Endodermal cell (in vitro differentiated cells): Measurements from ENCODE around the gene IFNL4. TPM values are rescaled to one million over a fixed set of nuclear protein-coding genes. Genes with fewer than 3 reads are reported as not detected.
"Not testable (repeated sequence)": the region's sequence is repeated elsewhere in the genome, so short reads cannot be mapped to it uniquely, and the experiment has no call there.

Source experiments
- DNase-seq: peaks from one replicate; pipeline ENCODE4 v3.0.0-alpha.2; 2017
- H3K27ac ChIP-seq: 2 replicates; pipeline ENCODE4 v1.5.1; 2013; ENCODE audit warnings: mild to moderate bottlenecking, low read depth, low read length, moderate library complexity
- H3K27me3 ChIP-seq: 2 replicates; pipeline ENCODE4 v1.6.1; 2013; ENCODE audit warnings: mild to moderate bottlenecking, low read length, moderate library complexity; ENCODE audit not compliant: insufficient read depth, control insufficient read depth, poor library complexity, severe bottlenecking
- H3K36me3 ChIP-seq: 2 replicates; pipeline ENCODE4 v1.7.0; 2013; ENCODE audit warnings: mild to moderate bottlenecking, low read length, moderate library complexity; ENCODE audit not compliant: control insufficient read depth, insufficient read depth
- H3K4me1 ChIP-seq: one replicate; pipeline ENCODE4 v1.7.0; 2013; ENCODE audit warnings: low read length; ENCODE audit not compliant: control insufficient read depth, insufficient read depth
- H3K4me3 ChIP-seq: 2 replicates; pipeline ENCODE4 v1.5.1; 2013; ENCODE audit warnings: mild to moderate bottlenecking, low read length, moderate library complexity
- H3K9ac ChIP-seq: 2 replicates; pipeline ENCODE4 v1.6.1; 2013; ENCODE audit warnings: mild to moderate bottlenecking, low read length, moderate library complexity; ENCODE audit not compliant: poor library complexity, severe bottlenecking; ENCODE audit errors: extremely low read depth
- H3K9me3 ChIP-seq: 2 replicates; pipeline ENCODE4 v1.6.1; 2013; ENCODE audit warnings: mild to moderate bottlenecking, low read length, moderate library complexity; ENCODE audit not compliant: control insufficient read depth
- H3K27ac Mint-ChIP-seq: 2 replicates; pipeline ENCODE4 v1.8.0; 2020; ENCODE audit warnings: mixed read lengths
- H3K27me3 Mint-ChIP-seq: 2 replicates; pipeline ENCODE4 v1.8.0; 2021; ENCODE audit warnings: mild to moderate bottlenecking, mixed read lengths; ENCODE audit not compliant: insufficient read depth
- H3K36me3 Mint-ChIP-seq: 2 replicates; pipeline ENCODE4 v1.8.0; 2020; ENCODE audit warnings: low read depth, mixed read lengths
- H3K4me1 Mint-ChIP-seq: 2 replicates; pipeline ENCODE4 v1.8.0; 2020; ENCODE audit warnings: mixed read lengths
- H3K4me3 Mint-ChIP-seq: 2 replicates; pipeline ENCODE4 v1.8.0; 2020; ENCODE audit warnings: mild to moderate bottlenecking, moderate library complexity, mixed read lengths
- H3K9me3 Mint-ChIP-seq: 2 replicates; pipeline ENCODE4 v1.8.0; 2020; ENCODE audit warnings: mild to moderate bottlenecking, mixed read lengths
- WGBS, 2 experiments: methylation state at CpG; one replicate each; pipeline versions ENCODE4 v1.1.5 to v1.1.7; 2013; ENCODE audit warnings: missing lambda C conversion rate in 2 of 2, mixed read lengths in 1 of 2; ENCODE audit not compliant: insufficient coverage in 1 of 2, insufficient read length in 1 of 2; 5-methylcytosine and 5-hydroxymethylcytosine counted together
- total RNA-seq, 2 donors: library from RNA; stranded (reverse); fragmentation: NEBNext Ultra II Directional in 1 of 2; extraction: Animal tissue kit (Norgen Biotek cat#: 25700) in 1 of 2; gene quantifications; 2 replicates in 1 of 2; 3 replicates in 1 of 2; pipeline ENCODE4 v1.2.1, GENCODE V29; 2021
- TF ChIP-seq, protein P1 (sequence below): fragments of 200-600 bp; sonication (generic); conservative IDR thresholded peaks from 2 replicates; pipeline ENCODE4 v1.5.0; 2021; ENCODE audit warnings: antibody characterized with exemption, mild to moderate bottlenecking

Gene IFNL4
- total RNA-seq, 2 donors from 2014 or later = not detected

- H3K27me3 ChIP-seq = peaks cover 30% of the 10 kb centered on the region
- Mint-ChIP-seq H3K27ac (no peak overlapping the region), H3K4me1 (no peaks in the 10 kb centered on the region), H3K4me3 (no peak overlapping the region), H3K27me3 (peaks cover 47% of the 10 kb centered on the region), H3K9me3 (no peaks in the 10 kb centered on the region), H3K36me3 (no peaks in the 10 kb centered on the region)
- no peak overlapping the region for H3K9ac ChIP-seq
- WGBS, 2 experiments = 83 to 93% methylated on average over 5 of the region's 5 CpGs
- no peak for DNase-seq
- TF ChIP-seq, protein P1, sequence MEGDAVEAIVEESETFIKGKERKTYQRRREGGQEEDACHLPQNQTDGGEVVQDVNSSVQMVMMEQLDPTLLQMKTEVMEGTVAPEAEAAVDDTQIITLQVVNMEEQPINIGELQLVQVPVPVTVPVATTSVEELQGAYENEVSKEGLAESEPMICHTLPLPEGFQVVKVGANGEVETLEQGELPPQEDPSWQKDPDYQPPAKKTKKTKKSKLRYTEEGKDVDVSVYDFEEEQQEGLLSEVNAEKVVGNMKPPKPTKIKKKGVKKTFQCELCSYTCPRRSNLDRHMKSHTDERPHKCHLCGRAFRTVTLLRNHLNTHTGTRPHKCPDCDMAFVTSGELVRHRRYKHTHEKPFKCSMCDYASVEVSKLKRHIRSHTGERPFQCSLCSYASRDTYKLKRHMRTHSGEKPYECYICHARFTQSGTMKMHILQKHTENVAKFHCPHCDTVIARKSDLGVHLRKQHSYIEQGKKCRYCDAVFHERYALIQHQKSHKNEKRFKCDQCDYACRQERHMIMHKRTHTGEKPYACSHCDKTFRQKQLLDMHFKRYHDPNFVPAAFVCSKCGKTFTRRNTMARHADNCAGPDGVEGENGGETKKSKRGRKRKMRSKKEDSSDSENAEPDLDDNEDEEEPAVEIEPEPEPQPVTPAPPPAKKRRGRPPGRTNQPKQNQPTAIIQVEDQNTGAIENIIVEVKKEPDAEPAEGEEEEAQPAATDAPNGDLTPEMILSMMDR = no peak
- H3K4me1 ChIP-seq = no peaks in the 10 kb centered on the region
- H3K36me3 ChIP-seq = no peaks in the 10 kb centered on the region
- no peaks in the 10 kb centered on the region for H3K9me3 ChIP-seq
- no peak overlapping the region for H3K27ac ChIP-seq
- no peak overlapping the region for H3K4me3 ChIP-seq
Observed at GRCh38 chr19:39275578-39275977, 26.9 kb upstream of the IFNL4 start.

DNA sequence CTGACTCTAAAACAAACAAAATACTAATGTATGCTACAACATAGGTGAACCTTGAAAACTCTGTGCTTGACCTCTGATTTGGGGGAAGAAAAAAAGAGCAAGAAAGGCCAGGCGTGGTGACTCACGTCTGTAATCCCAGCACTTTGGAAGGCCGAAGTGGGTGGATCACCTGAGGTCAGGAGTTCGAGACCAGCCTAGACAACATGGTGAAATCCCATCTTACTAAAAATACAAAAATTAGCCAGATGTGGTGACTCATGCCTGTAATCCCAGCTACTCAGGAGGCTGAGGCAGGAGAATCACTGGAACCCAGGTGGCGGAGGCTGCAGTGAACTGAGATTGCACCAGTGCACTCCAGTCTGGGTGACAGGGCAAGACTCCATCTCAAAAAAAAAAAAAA, 25.2 kb upstream of the IFNL4 start:
- H3K9me3 ChIP-seq, H3K4me3 Mint-ChIP-seq, H3K27ac ChIP-seq, H3K9me3 Mint-ChIP-seq, H3K36me3 Mint-ChIP-seq, H3K4me1 ChIP-seq, H3K4me3 ChIP-seq, H3K4me1 Mint-ChIP-seq, H3K36me3 ChIP-seq, H3K27ac Mint-ChIP-seq, DNase-seq, H3K9ac ChIP-seq: not testable (repeated sequence)
- H3K27me3 Mint-ChIP-seq = peaks cover 50% of the 10 kb centered on the region
- peaks cover 37% of the 10 kb centered on the region for H3K27me3 ChIP-seq
- 88 to 89% methylated on average over 1 to 5 of the region's 5 CpGs for WGBS, 2 experiments

GRCh38 chr19:39270036-39270871, 21.6 kb upstream of the IFNL4 start:
- H3K4me3 ChIP-seq = no peak overlapping the region
- no peaks in the 10 kb centered on the region for H3K9me3 Mint-ChIP-seq
- H3K27me3 Mint-ChIP-seq = peaks cover 53% of the 10 kb centered on the region
- TF ChIP-seq, protein P1 = no peak
- H3K4me1 Mint-ChIP-seq = no peaks in the 10 kb centered on the region
- H3K36me3 Mint-ChIP-seq = no peaks in the 10 kb centered on the region
- H3K9me3 ChIP-seq = no peaks in the 10 kb centered on the region
- no peak overlapping the region for H3K9ac ChIP-seq
- H3K27me3 ChIP-seq = peaks cover 45% of the 10 kb centered on the region
- 82 to 83% methylated on average over 8 of the region's 9 CpGs for WGBS, 2 experiments
- no peak overlapping the region for H3K27ac Mint-ChIP-seq
- no peak overlapping the region for H3K4me3 Mint-ChIP-seq
- DNase-seq = no peak
- H3K27ac ChIP-seq = no peak overlapping the region
- no peaks in the 10 kb centered on the region for H3K4me1 ChIP-seq
- no peaks in the 10 kb centered on the region for H3K36me3 ChIP-seq

GRCh38 chr19:39269369-39269768, 20.7 kb upstream of the IFNL4 start:
- H3K27me3 ChIP-seq = peaks cover 47% of the 10 kb centered on the region
- DNase-seq, H3K9me3 ChIP-seq, H3K9ac ChIP-seq, H3K4me1 ChIP-seq, H3K4me3 Mint-ChIP-seq, H3K9me3 Mint-ChIP-seq, H3K4me1 Mint-ChIP-seq, H3K27ac Mint-ChIP-seq, H3K36me3 ChIP-seq, H3K36me3 Mint-ChIP-seq, H3K27ac ChIP-seq, H3K4me3 ChIP-seq: not testable (repeated sequence)
- H3K27me3 Mint-ChIP-seq = peaks cover 62% of the 10 kb centered on the region
- WGBS, 2 experiments = 63 to 79% methylated on average over 4 to 10 of the region's 10 CpGs

GRCh38 chr19:39268531-39269223, 20.0 kb upstream of the IFNL4 start:
- not testable (repeated sequence) for H3K36me3 ChIP-seq, H3K9ac ChIP-seq, H3K36me3 Mint-ChIP-seq, H3K4me3 ChIP-seq, H3K9me3 Mint-ChIP-seq, DNase-seq, H3K9me3 ChIP-seq, H3K27ac ChIP-seq, H3K4me3 Mint-ChIP-seq, H3K4me1 ChIP-seq, H3K27ac Mint-ChIP-seq, H3K4me1 Mint-ChIP-seq
- peaks cover 54% of the 10 kb centered on the region for H3K27me3 ChIP-seq
- H3K27me3 Mint-ChIP-seq = peaks cover 68% of the 10 kb centered on the region
- WGBS, 2 experiments = 76 to 83% methylated on average over 1 to 5 of the region's 10 CpGs
